Neural cell (in vitro differentiated cells): ENCODE data around the gene USP34.

Experiments used
- CTCF ChIP-seq: fragments of 450-650 bp; IDR thresholded peaks from 2 replicates; pipeline ENCODE4 v1.5.1; 2014; ENCODE audit warnings: antibody characterized with exemption, mild to moderate bottlenecking, moderate library complexity; ENCODE audit not compliant: poor library complexity, severe bottlenecking
- EP300 ChIP-seq: fragments of 450-650 bp; conservative IDR thresholded peaks from 2 replicates; pipeline ENCODE4 v1.6.1; 2014; ENCODE audit warnings: antibody characterized with exemption, mild to moderate bottlenecking, moderate library complexity; ENCODE audit not compliant: poor library complexity, severe bottlenecking
- EZH2 ChIP-seq: fragments of 200-600, 300-800 bp; shearing (Covaris generic), sonication (generic); IDR thresholded peaks from 2 replicates; pipeline ENCODE4 v1.6.1; 2014; ENCODE audit warnings: antibody characterized with exemption, low read length, borderline replicate concordance, mild to moderate bottlenecking; ENCODE audit not compliant: insufficient read depth, poor library complexity, severe bottlenecking
- MXI1 ChIP-seq: fragments of 450-650 bp; conservative IDR thresholded peaks from 2 replicates; pipeline ENCODE4 v1.6.1; 2014; ENCODE audit warnings: antibody characterized with exemption, mild to moderate bottlenecking; ENCODE audit not compliant: poor library complexity, severe bottlenecking
- POLR2AphosphoS5 ChIP-seq: IDR thresholded peaks from 2 replicates; pipeline ENCODE4 v1.6.1; 2012
- RAD21 ChIP-seq: fragments of 450-650 bp; conservative IDR thresholded peaks from 2 replicates; pipeline ENCODE4 v1.6.1; 2014; ENCODE audit warnings: antibody characterized with exemption, mild to moderate bottlenecking, moderate library complexity
- TAF1 ChIP-seq: IDR thresholded peaks from 2 replicates; pipeline ENCODE4 v1.6.1; 2012; ENCODE audit warnings: low read depth
- TF ChIP-seq, protein P1 (sequence below): IDR thresholded peaks from 2 replicates; pipeline ENCODE4 v1.6.1; 2012; ENCODE audit warnings: borderline replicate concordance

- no peak for TF ChIP-seq POLR2AphosphoS5
- no peak for TF ChIP-seq CTCF
- no peak for TF ChIP-seq TAF1
- no peak for TF ChIP-seq EZH2
- TF ChIP-seq MXI1: no peak
- no peak for TF ChIP-seq EP300
- no peak for TF ChIP-seq RAD21
- TF ChIP-seq, protein P1, sequence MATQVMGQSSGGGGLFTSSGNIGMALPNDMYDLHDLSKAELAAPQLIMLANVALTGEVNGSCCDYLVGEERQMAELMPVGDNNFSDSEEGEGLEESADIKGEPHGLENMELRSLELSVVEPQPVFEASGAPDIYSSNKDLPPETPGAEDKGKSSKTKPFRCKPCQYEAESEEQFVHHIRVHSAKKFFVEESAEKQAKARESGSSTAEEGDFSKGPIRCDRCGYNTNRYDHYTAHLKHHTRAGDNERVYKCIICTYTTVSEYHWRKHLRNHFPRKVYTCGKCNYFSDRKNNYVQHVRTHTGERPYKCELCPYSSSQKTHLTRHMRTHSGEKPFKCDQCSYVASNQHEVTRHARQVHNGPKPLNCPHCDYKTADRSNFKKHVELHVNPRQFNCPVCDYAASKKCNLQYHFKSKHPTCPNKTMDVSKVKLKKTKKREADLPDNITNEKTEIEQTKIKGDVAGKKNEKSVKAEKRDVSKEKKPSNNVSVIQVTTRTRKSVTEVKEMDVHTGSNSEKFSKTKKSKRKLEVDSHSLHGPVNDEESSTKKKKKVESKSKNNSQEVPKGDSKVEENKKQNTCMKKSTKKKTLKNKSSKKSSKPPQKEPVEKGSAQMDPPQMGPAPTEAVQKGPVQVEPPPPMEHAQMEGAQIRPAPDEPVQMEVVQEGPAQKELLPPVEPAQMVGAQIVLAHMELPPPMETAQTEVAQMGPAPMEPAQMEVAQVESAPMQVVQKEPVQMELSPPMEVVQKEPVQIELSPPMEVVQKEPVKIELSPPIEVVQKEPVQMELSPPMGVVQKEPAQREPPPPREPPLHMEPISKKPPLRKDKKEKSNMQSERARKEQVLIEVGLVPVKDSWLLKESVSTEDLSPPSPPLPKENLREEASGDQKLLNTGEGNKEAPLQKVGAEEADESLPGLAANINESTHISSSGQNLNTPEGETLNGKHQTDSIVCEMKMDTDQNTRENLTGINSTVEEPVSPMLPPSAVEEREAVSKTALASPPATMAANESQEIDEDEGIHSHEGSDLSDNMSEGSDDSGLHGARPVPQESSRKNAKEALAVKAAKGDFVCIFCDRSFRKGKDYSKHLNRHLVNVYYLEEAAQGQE: no peak
Measured at GRCh38 chr2:61478086-61478485, 7.2 kb upstream of the USP34 start.
